Activated CD4-positive, alpha-beta T cell treated with anti-CD3 and anti-CD28 coated beads for 24 hours (primary cell): ENCODE data around the gene NTSR1.

Experiments used
- DNase-seq, 2 donors: peaks; one replicate each; pipeline ENCODE4 v3.0.0-alpha.2; 2020; ENCODE audit warnings: low read depth in 2 of 2

Gene NTSR1

GRCh38 chr20:62709537-62709905, 885 bp downstream of the NTSR1 start:
- DNase-seq = no peak

GRCh38 chr20:62710221-62710885, 1.7 kb downstream of the NTSR1 start:
- DNase-seq = no peak

- no peak for DNase-seq
Observed at GRCh38 chr20:62710886-62711702, 2.5 kb downstream of the NTSR1 start.

- no peak for DNase-seq
Observed at GRCh38 chr20:62711703-62712101, 3.1 kb downstream of the NTSR1 start.

- no peak for DNase-seq
Observed at GRCh38 chr20:62712606-62713005, 4.0 kb downstream of the NTSR1 start.

- no peak for DNase-seq
Observed at GRCh38 chr20:62714006-62714405, 5.4 kb downstream of the NTSR1 start.

GRCh38 chr20:62714799-62715198, 6.2 kb downstream of the NTSR1 start:
- DNase-seq = no peak

GRCh38 chr20:62715201-62715600, 6.6 kb downstream of the NTSR1 start:
- DNase-seq = no peak

- no peak for DNase-seq
Observed at GRCh38 chr20:62716198-62716940, 7.7 kb downstream of the NTSR1 start.

- DNase-seq = no peak
Observed at GRCh38 chr20:62716941-62717310, 8.3 kb downstream of the NTSR1 start.

GRCh38 chr20:62717933-62718332, 9.3 kb downstream of the NTSR1 start:
- DNase-seq = no peak

- no peak for DNase-seq
Observed at GRCh38 chr20:62718546-62718945, 9.9 kb downstream of the NTSR1 start.

GRCh38 chr20:62719250-62719935, 10.8 kb downstream of the NTSR1 start:
- DNase-seq = no peak

- no peak for DNase-seq
Observed at GRCh38 chr20:62721511-62722370, 13.1 kb downstream of the NTSR1 start.

- no peak for DNase-seq
Observed at GRCh38 chr20:62722627-62723026, 14.0 kb downstream of the NTSR1 start.

- no peak for DNase-seq
Observed at GRCh38 chr20:62723351-62723750, 14.7 kb downstream of the NTSR1 start.

GRCh38 chr20:62723768-62724450, 15.3 kb downstream of the NTSR1 start:
- DNase-seq = no peak

- DNase-seq = no peak
Observed at GRCh38 chr20:62724692-62725595, 16.3 kb downstream of the NTSR1 start.

- no peak for DNase-seq
Observed at GRCh38 chr20:62725596-62726268, 17.1 kb downstream of the NTSR1 start.
